Measurements from ENCODE around the gene TOR1B. TPM values are rescaled to one million over a fixed set of nuclear protein-coding genes. Genes with fewer than 3 reads are reported as not detected.

TOR1B gene
- total RNA-seq, 4 donors from 2014 or later: 19.2 to 41.2 (median 23.0) TPM

- peaks cover 0 to 93% (median 8%) of the 10 kb centered on the region in 3 donors for H3K36me3 ChIP-seq
- H3K4me1 ChIP-seq: peaks cover 0 to 2% (median under 1%) of the 10 kb centered on the region in 4 donors
- 82 to 87% methylated on average over 11 of the region's 11 CpGs for WGBS, 2 donors
- no peaks in the 10 kb centered on the region for H3K27me3 ChIP-seq
- no peak overlapping the region for H3K4me3 ChIP-seq
- H3K9me3 ChIP-seq: no peaks in the 10 kb centered on the region
- DNase-seq (ENCODE audit: low spot score in 2 of 2): no peak
- TF ChIP-seq CTCF (IDR thresholded peaks at IDR 0.05): no peak
- TF ChIP-seq EP300 (IDR thresholded peaks at IDR 0.05): no peak
- TF ChIP-seq POLR2A (IDR thresholded peaks at IDR 0.05): no peak
- H3K27ac ChIP-seq: no peak overlapping the region
Measured at GRCh38 chr9:129809346-129809745, 6.4 kb downstream of the TOR1B start.

DNA sequence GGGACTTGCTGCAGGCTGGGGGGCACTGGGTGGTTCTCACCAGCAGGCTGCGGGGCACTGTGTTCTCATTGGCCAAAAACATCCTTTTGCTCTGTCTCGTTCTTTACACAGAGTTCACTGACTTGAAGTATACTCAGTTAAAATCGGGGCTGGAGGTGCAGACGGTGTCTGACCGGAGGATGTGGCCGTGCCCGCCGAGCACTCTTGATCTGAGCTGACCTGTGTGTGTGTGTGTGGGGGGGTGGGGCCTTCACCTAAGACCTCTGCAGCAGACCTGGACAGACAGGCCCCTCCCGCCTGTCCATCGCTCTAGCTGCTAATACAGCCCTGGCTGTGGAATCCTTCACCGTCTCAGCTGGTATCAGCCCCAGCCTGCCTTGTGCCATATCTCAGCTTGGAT lies 7.1 kb downstream of the TOR1B start:
- no peaks in the 10 kb centered on the region for H3K9me3 ChIP-seq
- 88 to 92% methylated on average over 11 of the region's 11 CpGs for WGBS, 2 donors
- no peak for TF ChIP-seq CTCF (IDR thresholded peaks at IDR 0.05)
- TF ChIP-seq EP300 (IDR thresholded peaks at IDR 0.05): no peak
- TF ChIP-seq POLR2A (IDR thresholded peaks at IDR 0.05): no peak
- H3K4me1 ChIP-seq: no peaks in the 10 kb centered on the region
- peaks cover 0 to 98% (median 8%) of the 10 kb centered on the region in 3 donors for H3K36me3 ChIP-seq
- no peak for DNase-seq (ENCODE audit: low spot score in 2 of 2)
- H3K27ac ChIP-seq: no peak overlapping the region
- H3K27me3 ChIP-seq: no peaks in the 10 kb centered on the region
- H3K4me3 ChIP-seq: no peak overlapping the region

GRCh38 chr9:129810788-129811187 lies 7.8 kb downstream of the TOR1B start:
- no peaks in the 10 kb centered on the region for H3K27me3 ChIP-seq
- no peak overlapping the region for H3K4me3 ChIP-seq
- no peak for DNase-seq (ENCODE audit: low spot score in 2 of 2)
- H3K27ac ChIP-seq: no peak overlapping the region
- TF ChIP-seq POLR2A (IDR thresholded peaks at IDR 0.05) (no peak), EP300 (IDR thresholded peaks at IDR 0.05) (no peak), CTCF (IDR thresholded peaks at IDR 0.05) (no peak)
- 80 to 81% methylated on average over 6 of the region's 6 CpGs for WGBS, 2 donors
- H3K4me1 ChIP-seq: no peaks in the 10 kb centered on the region
- no peaks in the 10 kb centered on the region for H3K9me3 ChIP-seq
- peaks cover 0 to 98% (median 8%) of the 10 kb centered on the region in 3 donors for H3K36me3 ChIP-seq

GRCh38 chr9:129811967-129812363 lies 9.0 kb downstream of the TOR1B start:
- WGBS, 2 donors: 81 to 84% methylated on average over 6 of the region's 6 CpGs

GRCh38 chr9:129812385-129812784 lies 9.4 kb downstream of the TOR1B start:
- H3K9me3 ChIP-seq: no peaks in the 10 kb centered on the region
- peaks cover 0 to 98% (median 8%) of the 10 kb centered on the region in 3 donors for H3K36me3 ChIP-seq

More at GRCh38 chr9:129811967-129812363, 9.0 kb downstream of the TOR1B start:
- no peaks in the 10 kb centered on the region for H3K27me3 ChIP-seq
- no peaks in the 10 kb centered on the region for H3K4me1 ChIP-seq
- TF ChIP-seq EP300 (IDR thresholded peaks at IDR 0.05) (no peak), CTCF (IDR thresholded peaks at IDR 0.05) (no peak)
- DNase-seq (ENCODE audit: low spot score in 2 of 2): no peak
- no peak overlapping the region for H3K4me3 ChIP-seq
- H3K9me3 ChIP-seq: no peaks in the 10 kb centered on the region
- peaks cover 0 to 98% (median 8%) of the 10 kb centered on the region in 3 donors for H3K36me3 ChIP-seq
- H3K27ac ChIP-seq: no peak overlapping the region

More at GRCh38 chr9:129812385-129812784, 9.4 kb downstream of the TOR1B start:
- Histone ChIP-seq H3K4me1 (no peaks in the 10 kb centered on the region), H3K4me3 (no peak overlapping the region), H3K27me3 (no peaks in the 10 kb centered on the region), H3K27ac (no peak overlapping the region)
- 83 to 90% methylated on average over 9 of the region's 9 CpGs for WGBS, 2 donors
- DNase-seq (ENCODE audit: low spot score in 2 of 2): no peak
- TF ChIP-seq CTCF (IDR thresholded peaks at IDR 0.05): no peak
- TF ChIP-seq EP300 (IDR thresholded peaks at IDR 0.05): no peak
- no peak for TF ChIP-seq POLR2A (IDR thresholded peaks at IDR 0.05)

Measured in tibial nerve (tissue), 4 donors.